H9 (cell line): Measurements from ENCODE around the gene SCN11A. TPM values are rescaled to one million over a fixed set of nuclear protein-coding genes. Genes with fewer than 3 reads are reported as not detected.

Experiments
- DNase-seq: peaks from one replicate; pipeline ENCODE4 v3.0.0-alpha.2; 2017
- H2AFZ ChIP-seq: one replicate; pipeline ENCODE4 v1.6.1; 2013; ENCODE audit warnings: mild to moderate bottlenecking, low read length, control low read depth, moderate library complexity
- H2AK5ac ChIP-seq: 2 replicates; pipeline ENCODE4 v1.6.1; 2013; ENCODE audit warnings: low read length, control low read depth, mixed read lengths; ENCODE audit not compliant: insufficient read length
- H2BK120ac ChIP-seq: one replicate; pipeline ENCODE4 v1.6.1; 2013; ENCODE audit warnings: low read depth, mild to moderate bottlenecking, low read length, control low read depth, inconsistent platforms; ENCODE audit not compliant: poor library complexity, severe bottlenecking
- H2BK12ac ChIP-seq: 2 replicates; pipeline ENCODE4 v1.6.1; 2013; ENCODE audit warnings: low read length, control low read depth, mixed read lengths, low read depth; ENCODE audit not compliant: insufficient read length
- H2BK15ac ChIP-seq: 2 replicates; pipeline ENCODE4 v1.6.1; 2013; ENCODE audit warnings: low read depth, low read length, control low read depth
- H2BK20ac ChIP-seq: one replicate; pipeline ENCODE4 v1.6.1; 2013; ENCODE audit warnings: low read depth, mild to moderate bottlenecking, low read length, control low read depth, inconsistent platforms; ENCODE audit not compliant: poor library complexity, severe bottlenecking
- H2BK5ac ChIP-seq: 2 replicates; pipeline ENCODE4 v1.6.1; 2013; ENCODE audit warnings: low read length, control low read depth, mixed read lengths; ENCODE audit not compliant: insufficient read length
- H3K14ac ChIP-seq: 2 replicates; pipeline ENCODE4 v1.6.1; 2013; ENCODE audit warnings: low read length, control low read depth; ENCODE audit not compliant: insufficient read depth
- H3K18ac ChIP-seq: 2 replicates; pipeline ENCODE4 v1.6.1; 2013; ENCODE audit warnings: low read depth, mild to moderate bottlenecking, mixed read lengths, low read length, control low read depth; ENCODE audit not compliant: insufficient read length
- H3K23ac ChIP-seq: 2 replicates; pipeline ENCODE4 v1.6.1; 2013; ENCODE audit warnings: low read length, control low read depth, mixed read lengths, low read depth; ENCODE audit not compliant: insufficient read length
- H3K23me2 ChIP-seq: 2 replicates; pipeline ENCODE4 v1.6.1; 2013; ENCODE audit warnings: low read depth, mild to moderate bottlenecking, mixed read lengths, low read length, control low read depth; ENCODE audit not compliant: insufficient read length, poor library complexity, severe bottlenecking
- H3K27ac ChIP-seq: 2 replicates; pipeline ENCODE4 v1.5.1; 2013; ENCODE audit warnings: low read length, control low read depth, mixed read lengths, low read depth; ENCODE audit not compliant: insufficient read length
- H3K27me3 ChIP-seq: 2 replicates; pipeline ENCODE4 v1.6.1; 2013; ENCODE audit warnings: low read length, control low read depth, inconsistent platforms; ENCODE audit not compliant: insufficient read depth
- H3K4ac ChIP-seq: 2 replicates; pipeline ENCODE4 v1.6.1; 2013; ENCODE audit warnings: low read depth, mild to moderate bottlenecking, control low read depth, inconsistent platforms, low read length, moderate library complexity
- H3K4me1 ChIP-seq: 2 replicates; pipeline ENCODE4 v1.6.1; 2013; ENCODE audit warnings: low read length, control low read depth, inconsistent platforms; ENCODE audit not compliant: insufficient read depth
- H3K4me2 ChIP-seq: 2 replicates; pipeline ENCODE4 v1.6.1; 2013; ENCODE audit warnings: low read length, control low read depth, mixed read lengths; ENCODE audit not compliant: insufficient read length, insufficient read depth
- H3K56ac ChIP-seq: 2 replicates; pipeline ENCODE4 v1.6.1; 2013; ENCODE audit warnings: low read depth, mild to moderate bottlenecking, mixed read lengths, low read length, control low read depth; ENCODE audit not compliant: insufficient read length
- H3K79me1 ChIP-seq: 2 replicates; pipeline ENCODE4 v1.6.1; 2013; ENCODE audit warnings: low read depth, mild to moderate bottlenecking, moderate library complexity, low read length, control low read depth, inconsistent platforms; ENCODE audit not compliant: insufficient read depth, poor library complexity, severe bottlenecking
- H3K79me2 ChIP-seq: 2 replicates; pipeline ENCODE4 v1.6.1; 2013; ENCODE audit warnings: low read length, control low read depth, inconsistent platforms; ENCODE audit not compliant: insufficient read depth
- H3K9ac ChIP-seq: 2 replicates; pipeline ENCODE4 v1.6.1; 2013; ENCODE audit warnings: low read length, control low read depth, mixed read lengths; ENCODE audit not compliant: insufficient read length; ENCODE audit errors: extremely low read depth
- H3K9me3 ChIP-seq: one replicate; pipeline ENCODE4 v1.6.1; 2013; ENCODE audit warnings: low read depth, low read length, inconsistent platforms; ENCODE audit not compliant: control insufficient read depth
- H3T11ph ChIP-seq: one replicate; pipeline ENCODE4 v1.6.1; 2013; ENCODE audit warnings: mild to moderate bottlenecking, low read length, control low read depth, inconsistent platforms
- H4K20me1 ChIP-seq: one replicate; pipeline ENCODE4 v1.6.1; 2013; ENCODE audit not compliant: control insufficient read depth, insufficient read length, insufficient read depth
- H4K5ac ChIP-seq: 2 replicates; pipeline ENCODE4 v1.6.1; 2013; ENCODE audit warnings: low read depth, mild to moderate bottlenecking, mixed read lengths, low read length, control low read depth; ENCODE audit not compliant: insufficient read length
- H4K8ac ChIP-seq: replicated peaks from 2 replicates; pipeline ENCODE4 v1.6.1; 2013; ENCODE audit warnings: low read length, control low read depth, mixed read lengths, low read depth; ENCODE audit not compliant: insufficient read length
- H4K91ac ChIP-seq: 2 replicates; pipeline ENCODE4 v1.6.1; 2013; ENCODE audit warnings: low read depth, mild to moderate bottlenecking, moderate library complexity, mixed read lengths, low read length, control low read depth; ENCODE audit not compliant: insufficient read length
- H3K27ac Mint-ChIP-seq, 3 experiments: 2 replicates in 2 of 3; 3 replicates in 1 of 3; pipeline ENCODE4 v1.8.0; 2020 to 2021; ENCODE audit warnings: mixed read lengths in 3 of 3, mild to moderate bottlenecking in 1 of 3, moderate library complexity in 1 of 3
- H3K27me3 Mint-ChIP-seq: 2 replicates; pipeline ENCODE4 v1.8.0; 2021; ENCODE audit warnings: low read depth, mild to moderate bottlenecking, moderate library complexity, mixed read lengths
- H3K36me3 Mint-ChIP-seq, 3 experiments: 2 replicates in 2 of 3; 3 replicates in 1 of 3; pipeline ENCODE4 v1.8.0; 2020 to 2021; ENCODE audit warnings: low read depth in 3 of 3, mixed read lengths in 3 of 3; ENCODE audit not compliant: insufficient read depth in 1 of 3
- H3K4me1 Mint-ChIP-seq, 2 experiments: 2 replicates each; pipeline ENCODE4 v1.8.0; 2020; ENCODE audit warnings: mixed read lengths in 2 of 2
- H3K4me3 Mint-ChIP-seq, 2 experiments: 2 replicates in 1 of 2; 3 replicates in 1 of 2; pipeline ENCODE4 v1.8.0; 2020 to 2021; ENCODE audit warnings: mild to moderate bottlenecking in 2 of 2, mixed read lengths in 2 of 2, moderate library complexity in 1 of 2
- H3K9me3 Mint-ChIP-seq, 2 experiments: 2 replicates in 1 of 2; 3 replicates in 1 of 2; pipeline ENCODE4 v1.8.0; 2020; ENCODE audit warnings: mild to moderate bottlenecking in 2 of 2, mixed read lengths in 2 of 2, moderate library complexity in 1 of 2
- CTCF ChIP-seq: fragments of 200-600 bp; sonication (generic); conservative IDR thresholded peaks from 3 replicates; pipeline ENCODE4 v1.8.0; 2021; ENCODE audit warnings: antibody characterized with exemption, mild to moderate bottlenecking
- WGBS: extraction: QIAGEN DNeasy Blood & Tissue Kit; methylation state at CpG from one replicate; pipeline ENCODE4 v1.1.7; 2013; ENCODE audit warnings: missing lambda C conversion rate, low lambda C conversion rate, mixed read lengths; ENCODE audit not compliant: insufficient read length; ENCODE audit errors: extremely low coverage; 5-methylcytosine and 5-hydroxymethylcytosine counted together
- total RNA-seq: library from RNA; stranded (reverse); gene quantifications from 2 replicates; pipeline ENCODE4 v1.2.1, GENCODE V29; 2021

Gene SCN11A
- total RNA-seq, 1 experiment from 2014 or later: 0.17 TPM

GRCh38 chr3:39101022-39101689, 49.4 kb upstream of the SCN11A start:
- Histone ChIP-seq H3K4me1 (no peaks in the 10 kb centered on the region), H2BK12ac (no peak overlapping the region), H3K18ac (no peak overlapping the region), H3K79me2 (no peaks in the 10 kb centered on the region; the same call in 1 of the 2 replicates), H3K23ac (no peak overlapping the region), H3K27me3 (no peaks in the 10 kb centered on the region), H3K23me2 (no peaks in the 10 kb centered on the region), H3K9me3 (no peaks in the 10 kb centered on the region), H3K4me2 (no peak overlapping the region), H4K5ac (no peak overlapping the region), H3K9ac (no peak overlapping the region), H3K27ac (no peak overlapping the region), H4K8ac (no peak overlapping the region), H2BK5ac (no peak overlapping the region), H3K4ac (no peak overlapping the region), H3K79me1 (no peaks in the 10 kb centered on the region), H4K20me1 (no peaks in the 10 kb centered on the region), H2BK20ac (no peak overlapping the region), H2BK120ac (no peak overlapping the region), H2AFZ (no peak overlapping the region), H2BK15ac (no peak overlapping the region), H4K91ac (no peak overlapping the region), H3K14ac (no peak overlapping the region), H3T11ph (no peak overlapping the region), H2AK5ac (no peak overlapping the region), H3K56ac (no peak overlapping the region)
- Mint-ChIP-seq H3K27ac (no peak overlapping the region), H3K27me3 (peaks cover 2% of the 10 kb centered on the region; the same call in 1 of the 2 replicates), H3K4me3 (no peak overlapping the region), H3K36me3 (peaks cover 9 to 27% (median 17%) of the 10 kb centered on the region in 3 experiments; a peak in 6 of 7 replicates), H3K4me1 (peaks cover 4 to 18% of the 10 kb centered on the region in 2 experiments), H3K9me3 (no peaks in the 10 kb centered on the region)
- peak; percentile 62 for DNase-seq
- WGBS: no CpG with 5 or more reads among the region's 5 CpGs
- TF ChIP-seq CTCF: peak; percentile 82
